Measurements from ENCODE around the gene LDLRAD2. TPM values are rescaled to one million over a fixed set of nuclear protein-coding genes. Genes with fewer than 3 reads are reported as not detected.

LDLRAD2 gene
- total RNA-seq, 1 experiment from 2014 or later = not detected

DNA sequence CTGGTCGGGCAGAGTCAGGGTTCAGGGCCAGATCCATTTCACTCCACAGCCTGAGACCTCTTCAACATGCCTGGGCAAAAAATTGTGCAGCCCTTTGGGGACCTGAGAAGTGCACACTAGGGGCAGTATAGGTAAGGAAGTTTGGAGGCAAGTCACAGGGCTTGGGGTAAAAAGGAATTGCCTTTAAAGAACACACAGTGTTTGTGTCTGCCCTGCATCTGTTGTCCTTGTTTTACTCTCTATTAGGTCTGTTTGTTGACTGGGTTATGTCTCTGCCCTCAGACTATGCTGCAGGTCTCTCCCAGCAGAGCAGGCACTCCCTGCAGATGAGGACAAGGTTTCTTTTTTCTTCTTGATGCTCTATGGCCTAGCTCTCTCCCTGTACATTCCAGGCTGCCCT lies 22.0 kb downstream of the LDLRAD2 start:
- CTCF ChIA-PET = no interaction called here

DNA sequence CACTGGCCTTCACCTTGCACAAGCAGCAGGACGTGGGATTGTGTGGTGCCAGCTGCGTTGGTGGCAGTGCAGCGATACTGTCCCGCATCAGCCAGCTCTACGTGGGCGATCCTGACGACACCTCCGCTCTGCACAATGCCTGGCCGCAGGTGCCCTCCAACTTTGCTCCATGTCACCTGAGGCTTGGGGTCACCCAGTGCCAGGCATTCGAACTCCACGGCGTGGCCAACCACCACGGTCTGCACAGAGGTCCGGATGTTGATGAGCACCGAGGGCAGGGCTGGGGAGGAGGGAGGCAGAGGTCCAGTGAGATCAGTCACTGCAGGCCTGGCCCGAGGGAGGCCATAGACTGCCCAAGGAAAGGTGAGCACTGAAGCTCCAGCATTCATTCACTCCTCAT lies 22.6 kb downstream of the LDLRAD2 start:
- POLR2A ChIA-PET = no interaction called here
- H3K4me1 ChIP-seq (ENCODE audit: control insufficient read depth, insufficient read depth, low read length) = no peaks in the 10 kb centered on the region
- TF ChIP-seq SIN3A (IDR thresholded peaks at IDR 0.05; ENCODE audit: borderline replicate concordance, insufficient read depth, low read depth, low read length) (no peak), REST (IDR thresholded peaks at IDR 0.05; ENCODE audit: insufficient read depth in 1 of 2, low read depth in 2 of 2, low read length in 1 of 2) (no peak), CTCF (IDR thresholded peaks at IDR 0.05) (no peak), POLR2AphosphoS5 (IDR thresholded peaks at IDR 0.05; ENCODE audit: low read depth, low read length) (no peak), TCF7L2 (IDR thresholded peaks at IDR 0.05; ENCODE audit: low read depth, low read length) (no peak)
- CTCF ChIA-PET = no interaction called here
- no TSS peak for BruUV-seq (replicated peaks)
- DNase-seq (ENCODE audit: low read depth, low spot score) = no peak
- ATAC-seq = no peak
- no peak overlapping the region for H3K27ac ChIP-seq (ENCODE audit: low read length)
- H3K36me3 ChIP-seq (ENCODE audit: control insufficient read depth, insufficient read depth, low read length) = peaks cover 5% of the 10 kb centered on the region; the same call in 1 of the 2 replicates
- no peaks in the 10 kb centered on the region for H3K27me3 ChIP-seq (ENCODE audit: control insufficient read depth, insufficient read depth, low read length)
- no peak overlapping the region for H3K4me3 ChIP-seq (ENCODE audit: low read depth in 2 of 2, low read length in 2 of 2)
- intact Hi-C loops (cut with micrococcal nuclease; ENCODE audit: unreplicated experiment) = no loop called here
- in situ Hi-C loops (cut with HindIII; ENCODE audit: low pct_unique_long_range_greater_than_20kb, low sequenced_read_pairs) = no loop called here
- no peaks in the 10 kb centered on the region for H3K9me3 ChIP-seq (ENCODE audit: control insufficient read depth, insufficient read depth, low read depth, low read length)

More for the DNA sequence above, 22.0 kb downstream of the LDLRAD2 start:
- no peak overlapping the region for H3K27ac ChIP-seq (ENCODE audit: low read length)
- intact Hi-C loops (cut with micrococcal nuclease; ENCODE audit: unreplicated experiment) (no loop called here), in situ Hi-C loops (cut with HindIII; ENCODE audit: low pct_unique_long_range_greater_than_20kb, low sequenced_read_pairs) (no loop called here)
- POLR2A ChIA-PET = interaction anchor here (0.6 kb wide), 1 partner anchor 69 kb away, joined by 13 read pairs; no protein-coding TSS in a partner anchor
- no peak for ATAC-seq
- no peak for TF ChIP-seq CTCF (IDR thresholded peaks at IDR 0.05)
- no peak for TF ChIP-seq POLR2AphosphoS5 (IDR thresholded peaks at IDR 0.05; ENCODE audit: low read depth, low read length)
- no peak for TF ChIP-seq SIN3A (IDR thresholded peaks at IDR 0.05; ENCODE audit: borderline replicate concordance, insufficient read depth, low read depth, low read length)
- TF ChIP-seq REST (IDR thresholded peaks at IDR 0.05; ENCODE audit: insufficient read depth in 1 of 2, low read depth in 2 of 2, low read length in 1 of 2) = no peak
- no peak for TF ChIP-seq TCF7L2 (IDR thresholded peaks at IDR 0.05; ENCODE audit: low read depth, low read length)
- no TSS peak for BruUV-seq (replicated peaks)
- DNase-seq (ENCODE audit: low read depth, low spot score) = no peak
- H3K4me3 ChIP-seq (ENCODE audit: low read depth in 2 of 2, low read length in 2 of 2) = no peak overlapping the region
- H3K27me3 ChIP-seq (ENCODE audit: control insufficient read depth, insufficient read depth, low read length) = no peaks in the 10 kb centered on the region
- no peaks in the 10 kb centered on the region for H3K9me3 ChIP-seq (ENCODE audit: control insufficient read depth, insufficient read depth, low read depth, low read length)
- H3K4me1 ChIP-seq (ENCODE audit: control insufficient read depth, insufficient read depth, low read length) = no peaks in the 10 kb centered on the region
- H3K36me3 ChIP-seq (ENCODE audit: control insufficient read depth, insufficient read depth, low read length) = peaks cover 6% of the 10 kb centered on the region; the same call in 1 of the 2 replicates

Data from Panc1 (cell line).